ENCODE measurements around the gene ALOX12B. TPM values are rescaled to one million over a fixed set of nuclear protein-coding genes. Genes with fewer than 3 reads are reported as not detected.

Gene ALOX12B
- total and polyA plus RNA-seq, 2 of the 13 experiments (the other 11 are each of a cell fraction or from before 2014, with no cell fraction given) = 0.13 TPM; not detected in 1

GRCh38 chr17:8119581-8120519 is 32.3 kb upstream of the ALOX12B start (continued):
- TF ChIP-seq TCF7L2 (IDR thresholded peaks at IDR 0.05; ENCODE audit: low read depth, low read length) = no peak
- TF ChIP-seq ZNF788 (CRISPR knock-in tag; IDR thresholded peaks at IDR 0.05; ENCODE audit: borderline replicate concordance) = no peak
- no peak for TF ChIP-seq DNMT1 (CRISPR knock-in tag; IDR thresholded peaks at IDR 0.05)
- no peak for TF ChIP-seq ATAD3A (CRISPR knock-in tag; IDR thresholded peaks at IDR 0.05)
- no peak for TF ChIP-seq NBN (conservative IDR thresholded peaks at IDR 0.05)
- TF ChIP-seq, protein P1, sequence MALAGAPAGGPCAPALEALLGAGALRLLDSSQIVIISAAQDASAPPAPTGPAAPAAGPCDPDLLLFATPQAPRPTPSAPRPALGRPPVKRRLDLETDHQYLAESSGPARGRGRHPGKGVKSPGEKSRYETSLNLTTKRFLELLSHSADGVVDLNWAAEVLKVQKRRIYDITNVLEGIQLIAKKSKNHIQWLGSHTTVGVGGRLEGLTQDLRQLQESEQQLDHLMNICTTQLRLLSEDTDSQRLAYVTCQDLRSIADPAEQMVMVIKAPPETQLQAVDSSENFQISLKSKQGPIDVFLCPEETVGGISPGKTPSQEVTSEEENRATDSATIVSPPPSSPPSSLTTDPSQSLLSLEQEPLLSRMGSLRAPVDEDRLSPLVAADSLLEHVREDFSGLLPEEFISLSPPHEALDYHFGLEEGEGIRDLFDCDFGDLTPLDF (CRISPR knock-in tag; IDR thresholded peaks at IDR 0.05) = no peak
- 0 out of 2 replicates have a peak, but pooled peaks have one; percentile 48 for TF ChIP-seq TGIF2 (CRISPR knock-in tag; IDR thresholded peaks at IDR 0.05)
- no peak for TF ChIP-seq ZNF766 (CRISPR knock-in tag; IDR thresholded peaks at IDR 0.05; ENCODE audit: borderline replicate concordance)
- TF ChIP-seq ATF7-NPFF (CRISPR knock-in tag; IDR thresholded peaks at IDR 0.05; ENCODE audit: low read depth) = no peak
- TF ChIP-seq ZNF83 (CRISPR knock-in tag; IDR thresholded peaks at IDR 0.05; ENCODE audit: borderline replicate concordance) = no peak
- TF ChIP-seq SPEN (CRISPR knock-in tag; IDR thresholded peaks at IDR 0.05; ENCODE audit: low read depth) = no peak
- no peak for TF ChIP-seq ZNF546 (CRISPR knock-in tag; conservative IDR thresholded peaks at IDR 0.05)
- TF ChIP-seq FOXK2 (IDR thresholded peaks at IDR 0.05) = no peak
- no peak for TF ChIP-seq YEATS4 (CRISPR knock-in tag; IDR thresholded peaks at IDR 0.05; ENCODE audit: borderline replicate concordance)
- TF ChIP-seq, protein P2, sequence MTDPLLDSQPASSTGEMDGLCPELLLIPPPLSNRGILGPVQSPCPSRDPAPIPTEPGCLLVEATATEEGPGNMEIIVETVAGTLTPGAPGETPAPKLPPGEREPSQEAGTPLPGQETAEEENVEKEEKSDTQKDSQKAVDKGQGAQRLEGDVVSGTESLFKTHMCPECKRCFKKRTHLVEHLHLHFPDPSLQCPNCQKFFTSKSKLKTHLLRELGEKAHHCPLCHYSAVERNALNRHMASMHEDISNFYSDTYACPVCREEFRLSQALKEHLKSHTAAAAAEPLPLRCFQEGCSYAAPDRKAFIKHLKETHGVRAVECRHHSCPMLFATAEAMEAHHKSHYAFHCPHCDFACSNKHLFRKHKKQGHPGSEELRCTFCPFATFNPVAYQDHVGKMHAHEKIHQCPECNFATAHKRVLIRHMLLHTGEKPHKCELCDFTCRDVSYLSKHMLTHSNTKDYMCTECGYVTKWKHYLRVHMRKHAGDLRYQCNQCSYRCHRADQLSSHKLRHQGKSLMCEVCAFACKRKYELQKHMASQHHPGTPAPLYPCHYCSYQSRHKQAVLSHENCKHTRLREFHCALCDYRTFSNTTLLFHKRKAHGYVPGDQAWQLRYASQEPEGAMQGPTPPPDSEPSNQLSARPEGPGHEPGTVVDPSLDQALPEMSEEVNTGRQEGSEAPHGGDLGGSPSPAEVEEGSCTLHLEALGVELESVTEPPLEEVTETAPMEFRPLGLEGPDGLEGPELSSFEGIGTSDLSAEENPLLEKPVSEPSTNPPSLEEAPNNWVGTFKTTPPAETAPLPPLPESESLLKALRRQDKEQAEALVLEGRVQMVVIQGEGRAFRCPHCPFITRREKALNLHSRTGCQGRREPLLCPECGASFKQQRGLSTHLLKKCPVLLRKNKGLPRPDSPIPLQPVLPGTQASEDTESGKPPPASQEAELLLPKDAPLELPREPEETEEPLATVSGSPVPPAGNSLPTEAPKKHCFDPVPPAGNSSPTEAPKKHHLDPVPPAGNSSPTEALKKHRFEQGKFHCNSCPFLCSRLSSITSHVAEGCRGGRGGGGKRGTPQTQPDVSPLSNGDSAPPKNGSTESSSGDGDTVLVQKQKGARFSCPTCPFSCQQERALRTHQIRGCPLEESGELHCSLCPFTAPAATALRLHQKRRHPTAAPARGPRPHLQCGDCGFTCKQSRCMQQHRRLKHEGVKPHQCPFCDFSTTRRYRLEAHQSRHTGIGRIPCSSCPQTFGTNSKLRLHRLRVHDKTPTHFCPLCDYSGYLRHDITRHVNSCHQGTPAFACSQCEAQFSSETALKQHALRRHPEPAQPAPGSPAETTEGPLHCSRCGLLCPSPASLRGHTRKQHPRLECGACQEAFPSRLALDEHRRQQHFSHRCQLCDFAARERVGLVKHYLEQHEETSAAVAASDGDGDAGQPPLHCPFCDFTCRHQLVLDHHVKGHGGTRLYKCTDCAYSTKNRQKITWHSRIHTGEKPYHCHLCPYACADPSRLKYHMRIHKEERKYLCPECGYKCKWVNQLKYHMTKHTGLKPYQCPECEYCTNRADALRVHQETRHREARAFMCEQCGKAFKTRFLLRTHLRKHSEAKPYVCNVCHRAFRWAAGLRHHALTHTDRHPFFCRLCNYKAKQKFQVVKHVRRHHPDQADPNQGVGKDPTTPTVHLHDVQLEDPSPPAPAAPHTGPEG (CRISPR knock-in tag; IDR thresholded peaks at IDR 0.05) = no peak
- TF ChIP-seq SIN3A (IDR thresholded peaks at IDR 0.05; ENCODE audit: borderline replicate concordance, low read depth, low read length) = peak; percentile 35; the same call in 1 of the 2 replicates
- TF ChIP-seq DPF2 (CRISPR knock-in tag; IDR thresholded peaks at IDR 0.05; ENCODE audit: borderline replicate concordance, low read depth) = no peak
- TF ChIP-seq ZNF713 (CRISPR knock-in tag; IDR thresholded peaks at IDR 0.05) = no peak
- TF ChIP-seq ISX (CRISPR knock-in tag; conservative IDR thresholded peaks at IDR 0.05) = no peak
- TF ChIP-seq AGO1 (IDR thresholded peaks at IDR 0.05; ENCODE audit: low read depth, low read length, poor library complexity, severe bottlenecking) = no peak
- TF ChIP-seq ZNF547 (CRISPR knock-in tag; IDR thresholded peaks at IDR 0.05) = no peak
- no peak for TF ChIP-seq TCF12 (IDR thresholded peaks at IDR 0.05)
- no peak for TF ChIP-seq TCF12 (CRISPR knock-in tag; IDR thresholded peaks at IDR 0.05)
- no peak for TF ChIP-seq ZNF484 (CRISPR knock-in tag; IDR thresholded peaks at IDR 0.05; ENCODE audit: borderline replicate concordance, low read depth)
- no peak for TF ChIP-seq MBD4 (IDR thresholded peaks at IDR 0.05; ENCODE audit: borderline replicate concordance, low read length)

All from HepG2 (cell line).